ENCODE measurements around the gene STK38.
"Not testable (repeated sequence)": the region's sequence is repeated elsewhere in the genome, so short reads cannot be mapped to it uniquely, and the experiment has no call there.

STK38 gene

GRCh38 chr6:36479256-36479655 lies 68.0 kb downstream of the STK38 start:
- no peak for DNase-seq

GRCh38 chr6:36478051-36478526 lies 69.2 kb downstream of the STK38 start:
- no peak for DNase-seq

DNA sequence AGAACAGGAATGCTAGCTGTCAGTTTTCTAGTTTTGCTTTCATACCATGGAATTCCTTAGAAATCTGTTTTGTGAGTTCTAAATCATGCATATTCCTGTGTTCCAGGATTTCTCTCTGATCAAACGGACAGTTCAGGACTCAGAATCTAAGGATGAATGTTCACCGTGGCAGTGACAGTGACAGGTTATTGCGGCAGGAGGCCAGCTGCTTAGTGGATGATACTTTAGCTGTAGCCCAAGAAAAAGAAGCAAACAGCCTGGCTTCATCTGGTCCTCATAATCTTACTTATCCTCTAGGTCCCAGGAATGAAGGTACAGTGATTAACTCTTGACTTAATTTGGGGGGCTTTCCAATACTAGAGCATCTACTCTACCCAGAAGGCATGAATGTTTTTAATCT lies 77.3 kb downstream of the STK38 start:
- DNase-seq: no peak

- DNase-seq: no peak
Observed at GRCh38 chr6:36469148-36469661, 78.1 kb downstream of the STK38 start.

DNA sequence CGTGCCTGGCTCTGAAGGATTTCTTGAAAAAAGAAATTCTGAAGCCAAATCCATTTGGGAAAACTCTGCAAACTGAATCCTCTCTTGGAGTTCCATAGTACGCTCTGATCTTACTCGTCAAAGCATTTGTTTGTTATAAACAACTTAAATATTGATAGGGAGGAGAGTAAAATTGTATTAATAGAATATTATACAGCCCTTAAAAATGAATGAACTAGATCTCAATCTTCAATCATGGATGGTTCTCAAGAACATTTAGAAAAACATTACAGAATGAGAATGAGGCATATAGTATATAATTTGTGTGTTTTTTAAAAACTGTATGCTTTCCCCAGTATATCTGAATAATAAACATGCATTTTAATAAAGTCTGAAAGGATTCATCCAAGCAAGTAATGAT lies 79.7 kb downstream of the STK38 start:
- DNase-seq: no peak

DNA sequence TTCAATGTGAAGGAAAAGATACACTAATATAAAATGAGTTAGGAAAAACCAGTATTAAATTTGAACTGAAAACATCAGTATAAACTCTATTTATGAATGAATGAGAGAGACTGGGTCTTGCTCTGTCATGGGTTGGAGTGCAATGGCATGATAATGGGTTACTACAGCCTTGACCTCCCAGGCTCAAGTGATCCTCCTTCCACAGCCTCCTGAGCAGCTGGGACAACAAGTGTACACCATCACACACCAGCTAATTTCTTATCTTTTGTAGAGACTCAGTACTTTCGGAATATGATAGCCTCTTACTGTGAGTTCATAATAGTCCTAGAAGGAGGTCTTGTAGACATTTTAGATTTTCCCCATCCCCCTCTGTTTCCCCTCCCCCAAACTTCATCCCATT lies 83.0 kb downstream of the STK38 start:
- DNase-seq: no peak

DNA sequence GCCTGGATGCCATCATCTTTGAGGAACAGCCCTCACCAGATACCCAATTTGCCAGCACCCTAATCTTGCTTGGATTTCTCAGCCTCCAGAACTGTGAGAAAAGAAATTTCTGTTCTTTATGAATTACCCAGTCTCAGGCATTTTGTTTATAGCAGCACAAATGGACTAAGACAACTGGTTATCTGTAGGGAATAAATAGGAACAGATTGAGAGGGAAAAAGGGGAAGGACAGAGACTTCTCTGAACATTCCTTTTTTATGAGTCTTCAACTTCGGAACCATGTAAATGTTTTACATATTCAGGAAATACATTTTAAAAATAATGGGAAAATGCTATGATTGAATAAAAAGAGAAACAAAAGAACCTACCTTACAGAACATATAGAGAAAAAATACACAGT lies 83.6 kb downstream of the STK38 start:
- no peak for DNase-seq

GRCh38 chr6:36461646-36462045 lies 85.6 kb downstream of the STK38 start:
- no peak for DNase-seq

DNA sequence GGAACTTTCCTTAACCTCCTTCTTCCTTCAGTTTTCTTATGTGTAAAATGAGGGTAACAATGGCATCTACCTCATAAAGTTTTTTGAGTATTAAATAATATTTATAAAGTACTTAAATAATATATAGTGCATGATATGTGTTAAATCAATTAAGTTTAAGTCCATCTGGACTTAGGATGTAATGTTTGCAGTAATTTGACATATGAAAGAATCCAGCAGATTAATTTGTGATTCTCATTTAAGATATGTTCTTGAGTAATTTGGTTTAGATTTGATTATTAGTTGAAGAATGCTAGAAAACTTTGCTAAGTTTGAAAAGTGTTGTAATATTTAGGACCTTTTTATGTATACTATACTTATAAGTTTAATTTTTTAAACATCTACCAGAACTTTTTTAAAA lies 86.4 kb downstream of the STK38 start:
- DNase-seq: no peak

GRCh38 chr6:36459501-36459900 lies 87.8 kb downstream of the STK38 start:
- DNase-seq: no peak

DNA sequence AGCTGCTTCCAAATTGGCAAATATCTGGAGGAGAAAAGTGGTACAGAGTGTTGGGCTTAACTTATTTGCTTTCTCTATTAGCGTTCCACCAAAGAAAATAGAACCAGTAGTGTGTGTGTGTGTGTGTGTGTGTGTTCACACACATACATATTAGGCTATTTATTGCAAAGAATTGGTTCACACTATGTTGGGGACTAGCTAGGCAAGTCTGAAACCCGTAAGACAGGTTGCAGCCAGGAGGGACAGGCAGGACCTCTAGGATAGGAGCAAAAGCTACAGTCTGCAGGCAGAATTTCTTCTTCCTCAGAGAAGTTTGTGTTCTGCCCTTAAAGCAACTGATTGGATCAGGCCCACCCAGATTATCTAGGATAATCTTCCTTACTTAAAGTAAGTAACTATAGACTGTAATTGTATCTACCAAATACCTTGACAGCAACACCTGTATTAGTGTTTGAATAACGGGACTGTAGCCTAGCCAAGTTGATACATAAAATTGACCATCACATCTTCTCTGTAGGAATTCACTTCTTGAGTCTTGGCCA lies 91.7 kb downstream of the STK38 start:
- no peak for DNase-seq

DNA sequence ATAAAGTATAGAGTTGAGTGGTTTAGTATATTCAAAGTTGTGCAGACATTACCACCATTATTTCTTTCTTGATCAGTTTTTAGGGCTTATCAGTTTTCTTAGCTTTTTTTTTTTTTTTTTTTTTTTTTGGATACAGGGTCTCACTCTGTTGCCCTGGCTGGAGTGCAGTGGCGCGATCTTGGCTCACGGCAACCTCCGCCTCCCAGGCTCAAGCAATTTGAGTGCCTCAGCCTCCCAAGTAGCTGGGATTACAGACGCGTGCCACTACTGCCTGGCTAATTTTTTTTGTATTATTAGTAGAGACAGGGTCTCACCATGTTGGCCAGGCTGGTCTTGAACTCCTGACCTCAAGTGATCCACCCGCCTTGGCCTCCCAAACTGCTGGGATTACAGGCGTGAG lies 94.4 kb downstream of the STK38 start:
- DNase-seq: not testable (repeated sequence)

DNA sequence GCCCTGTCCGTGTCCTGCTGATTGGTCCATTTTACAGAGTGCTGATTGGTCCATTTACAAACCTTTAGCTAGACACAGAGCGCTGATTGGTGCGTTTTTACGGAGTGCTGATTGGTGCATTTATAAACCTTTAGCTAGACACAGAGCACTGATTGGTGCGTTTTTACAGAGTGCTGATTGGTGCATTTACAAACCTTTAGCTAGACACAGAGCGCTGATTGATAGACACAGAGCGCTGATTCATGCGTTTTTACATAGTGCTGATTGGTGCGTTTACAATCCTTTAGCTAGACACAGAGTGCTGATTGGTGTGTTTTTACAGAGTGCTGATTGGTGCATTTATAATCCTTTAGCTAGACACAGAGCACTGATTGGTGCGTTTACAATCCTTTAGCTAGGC lies 98.1 kb downstream of the STK38 start:
- not testable (repeated sequence) for DNase-seq

GRCh38 chr6:36445621-36446020 lies 101.7 kb downstream of the STK38 start:
- DNase-seq: no peak

- DNase-seq: no peak
Observed at GRCh38 chr6:36444470-36444869, 102.8 kb downstream of the STK38 start.

Measured in CD4-positive, alpha-beta T cell treated with Interferon alpha-2 for 1 hour (primary cell).